GM18520 (cell line): ENCODE measurements around the gene SMARCB1.

ENCODE experiments used
- ATAC-seq: cut with Tn5 transposase; IDR thresholded peaks from one replicate; pipeline ENCODE4 v1.9.1; 2021; ENCODE audit not compliant: unreplicated experiment

SMARCB1 gene

GRCh38 chr22:23874871-23875270 lies 88.1 kb downstream of the SMARCB1 start:
- no peak for ATAC-seq

DNA sequence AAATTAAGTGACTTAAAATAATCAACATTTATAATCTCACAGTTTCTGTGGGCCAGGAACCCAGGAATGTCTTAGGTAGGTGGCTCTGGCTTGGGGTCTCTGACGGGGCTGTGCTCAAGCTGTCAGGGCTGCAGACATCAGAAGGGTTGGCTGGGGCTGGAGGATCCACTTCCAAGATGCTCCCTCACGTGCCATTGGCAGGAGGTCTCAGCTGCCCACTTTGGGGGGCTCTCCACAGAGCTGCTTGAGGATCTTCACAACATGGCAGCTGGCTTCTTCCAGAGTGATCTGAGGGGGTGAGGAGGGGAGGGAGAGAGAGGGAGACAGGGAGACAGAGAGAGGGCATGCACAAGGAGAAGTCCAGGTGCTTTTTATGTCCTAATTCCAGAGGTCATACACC lies 89.0 kb downstream of the SMARCB1 start:
- ATAC-seq = no peak

GRCh38 chr22:23877566-23877965 lies 90.8 kb downstream of the SMARCB1 start:
- no peak for ATAC-seq

DNA sequence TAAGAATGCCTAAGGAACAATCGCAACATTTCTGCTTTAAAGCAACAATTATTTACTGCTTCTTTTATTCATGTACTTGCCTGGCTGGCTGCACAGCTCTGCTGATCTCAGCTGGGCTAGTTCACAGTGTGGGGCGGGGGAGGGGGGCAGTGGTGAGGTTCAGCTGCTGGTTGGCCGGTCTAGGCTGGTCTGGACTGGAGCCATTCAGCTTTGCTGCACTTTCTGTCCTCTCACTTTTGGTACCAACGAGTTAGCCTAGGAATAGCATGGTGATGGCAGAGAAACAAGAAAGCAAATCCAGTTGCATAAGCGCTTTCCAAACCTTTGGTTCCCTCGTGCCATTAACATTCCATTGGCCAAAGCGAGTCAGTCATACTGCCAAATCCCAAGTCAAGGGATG lies 91.5 kb downstream of the SMARCB1 start:
- no peak for ATAC-seq

- no peak for ATAC-seq
Observed at GRCh38 chr22:23882370-23882769, 95.6 kb downstream of the SMARCB1 start.

DNA sequence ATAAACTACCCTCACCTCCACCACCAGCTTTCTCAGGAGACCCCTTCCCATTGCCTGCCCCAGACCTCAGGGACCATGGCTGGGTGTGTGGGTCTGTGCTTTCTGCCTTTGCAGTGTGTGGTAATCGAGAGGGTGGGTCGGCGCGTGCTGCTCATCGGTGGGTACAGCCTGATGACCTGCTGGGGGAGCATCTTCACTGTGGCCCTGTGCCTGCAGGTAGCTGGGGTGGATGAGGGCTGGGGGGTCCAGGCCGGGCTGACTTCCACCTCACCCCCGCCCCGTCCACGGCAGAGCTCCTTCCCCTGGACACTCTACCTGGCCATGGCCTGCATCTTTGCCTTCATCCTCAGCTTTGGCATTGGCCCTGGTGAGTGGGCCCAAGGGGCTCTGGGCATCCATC lies 96.9 kb downstream of the SMARCB1 start:
- no peak for ATAC-seq

DNA sequence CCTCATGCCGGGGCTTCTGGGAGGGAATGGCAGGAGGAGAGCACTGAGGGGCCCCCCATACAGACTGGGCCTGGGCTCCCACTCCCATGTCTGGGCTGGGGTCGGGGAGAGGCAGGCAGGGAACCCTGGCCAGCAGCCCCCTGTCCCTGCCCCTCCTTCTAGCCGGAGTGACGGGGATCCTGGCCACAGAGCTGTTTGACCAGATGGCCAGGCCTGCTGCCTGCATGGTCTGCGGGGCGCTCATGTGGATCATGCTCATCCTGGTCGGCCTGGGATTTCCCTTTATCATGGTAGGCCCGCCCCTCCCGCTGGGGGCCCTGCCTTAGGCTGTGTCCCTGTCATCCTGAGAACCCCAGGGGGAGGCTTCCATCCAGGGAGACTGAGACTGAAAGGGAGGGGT lies 97.4 kb downstream of the SMARCB1 start:
- ATAC-seq = no peak
